Vagina (tissue), 2 donors: ENCODE results near the gene SPINK2.

ENCODE experiments used
- POLR2A ChIP-seq, 2 donors: fragments of 450-650 bp; IDR thresholded peaks; one replicate each; pipeline ENCODE4 v1.6.1; 2017; ENCODE audit warnings: antibody characterized with exemption in 2 of 2, mild to moderate bottlenecking in 2 of 2, moderate library complexity in 2 of 2
- POLR2AphosphoS5 ChIP-seq, 2 donors: sonication (generic); formaldehyde crosslinking; IDR thresholded peaks; one replicate each; pipeline ENCODE4 v1.9.0; 2017; ENCODE audit warnings: antibody characterized with exemption in 2 of 2, mild to moderate bottlenecking in 2 of 2, low read depth in 1 of 2; ENCODE audit not compliant: insufficient read depth in 1 of 2
- TF ChIP-seq, protein P1 (sequence below), 3 experiments: fragments of 450-650 bp in 2 of 3; fragments of 200-600 bp in 1 of 3; sonication (generic) in 1 of 3; IDR thresholded peaks; one replicate each; pipeline ENCODE4 v1.5.1; 2017 to 2019; ENCODE audit warnings: antibody characterized with exemption in 3 of 3, mild to moderate bottlenecking in 2 of 3, moderate library complexity in 2 of 3

DNA sequence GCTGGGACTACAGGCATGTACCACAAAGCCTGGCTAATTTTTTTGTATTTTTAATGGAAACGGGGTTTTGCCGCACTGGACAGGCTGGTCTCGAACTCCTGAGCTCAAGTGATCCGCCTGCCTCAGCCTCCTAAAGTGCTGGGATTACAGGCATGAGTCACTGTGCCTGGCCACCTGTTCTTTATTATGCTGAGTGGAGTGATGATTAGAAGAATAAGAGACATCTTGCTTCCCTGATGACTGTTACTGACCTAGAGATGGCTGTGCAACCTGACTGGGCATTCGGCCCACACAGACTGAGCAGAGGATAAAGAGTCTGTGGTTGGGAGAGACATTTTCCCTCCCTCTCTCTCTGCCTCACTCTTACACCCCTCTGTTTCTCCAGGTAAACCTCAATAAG lies 56.7 kb downstream of the SPINK2 start:
- TF ChIP-seq, protein P1, sequence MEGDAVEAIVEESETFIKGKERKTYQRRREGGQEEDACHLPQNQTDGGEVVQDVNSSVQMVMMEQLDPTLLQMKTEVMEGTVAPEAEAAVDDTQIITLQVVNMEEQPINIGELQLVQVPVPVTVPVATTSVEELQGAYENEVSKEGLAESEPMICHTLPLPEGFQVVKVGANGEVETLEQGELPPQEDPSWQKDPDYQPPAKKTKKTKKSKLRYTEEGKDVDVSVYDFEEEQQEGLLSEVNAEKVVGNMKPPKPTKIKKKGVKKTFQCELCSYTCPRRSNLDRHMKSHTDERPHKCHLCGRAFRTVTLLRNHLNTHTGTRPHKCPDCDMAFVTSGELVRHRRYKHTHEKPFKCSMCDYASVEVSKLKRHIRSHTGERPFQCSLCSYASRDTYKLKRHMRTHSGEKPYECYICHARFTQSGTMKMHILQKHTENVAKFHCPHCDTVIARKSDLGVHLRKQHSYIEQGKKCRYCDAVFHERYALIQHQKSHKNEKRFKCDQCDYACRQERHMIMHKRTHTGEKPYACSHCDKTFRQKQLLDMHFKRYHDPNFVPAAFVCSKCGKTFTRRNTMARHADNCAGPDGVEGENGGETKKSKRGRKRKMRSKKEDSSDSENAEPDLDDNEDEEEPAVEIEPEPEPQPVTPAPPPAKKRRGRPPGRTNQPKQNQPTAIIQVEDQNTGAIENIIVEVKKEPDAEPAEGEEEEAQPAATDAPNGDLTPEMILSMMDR (IDR thresholded peaks at IDR 0.05): no peak
- TF ChIP-seq POLR2A (IDR thresholded peaks at IDR 0.05): no peak
- TF ChIP-seq POLR2AphosphoS5 (IDR thresholded peaks at IDR 0.05; ENCODE audit: insufficient read depth in 1 of 2, low read depth in 1 of 2): no peak
